ENCODE results near the gene SPPL2C.
A peak's percentile ranks its signal among the peaks of the same experiment; 100 is the strongest.
"Not testable (repeated sequence)": the region's sequence is repeated elsewhere in the genome, so short reads cannot be mapped to it uniquely, and the experiment has no call there.

Gene SPPL2C

GRCh38 chr17:45851464-45851863 is 6.8 kb downstream of the SPPL2C start:
- no peak for DNase-seq

DNA sequence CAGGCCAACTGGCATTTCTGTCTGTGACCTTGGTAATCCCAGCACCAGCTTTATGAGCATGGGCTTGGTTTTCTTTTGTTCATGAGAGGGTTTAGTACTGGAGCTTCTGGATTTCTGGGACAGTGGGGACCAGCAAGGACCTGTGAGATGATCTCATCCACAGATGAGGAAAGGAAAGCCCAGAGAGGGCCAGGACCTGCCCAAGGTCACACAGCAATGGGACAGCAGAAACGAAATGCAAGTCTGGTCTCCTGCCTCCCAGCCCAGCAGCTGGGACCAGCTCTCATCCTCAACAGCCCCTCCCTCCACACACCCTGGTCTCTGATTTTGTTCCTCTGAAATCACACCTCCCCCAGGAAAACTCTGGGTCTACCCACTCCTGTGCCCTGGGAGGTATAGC is 7.2 kb downstream of the SPPL2C start:
- no peak for DNase-seq

- peak; percentile 47 for DNase-seq
These were observed 8.0 kb downstream of the SPPL2C start for GRCh38 chr17:45852535-45853297.

DNA sequence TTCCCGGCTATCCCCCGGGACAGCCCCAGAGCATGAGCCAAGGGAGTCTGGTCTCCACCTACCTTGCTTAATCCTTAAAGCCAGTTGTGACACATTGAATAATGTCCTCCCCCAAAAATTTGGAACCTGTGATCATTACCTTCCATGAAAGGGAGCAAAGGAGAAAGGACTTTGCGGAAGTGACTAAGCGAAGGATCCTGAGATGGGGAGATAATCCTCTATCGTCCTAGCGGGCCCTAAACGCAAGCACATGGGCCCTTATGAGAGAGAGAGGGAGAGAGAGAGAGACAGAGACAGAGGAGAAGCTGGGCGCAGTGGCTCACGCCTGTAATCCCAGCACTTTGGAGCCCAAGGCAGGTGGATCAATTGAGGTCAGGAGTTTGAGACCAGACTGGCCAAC is 9.5 kb downstream of the SPPL2C start:
- no peak for DNase-seq

DNA sequence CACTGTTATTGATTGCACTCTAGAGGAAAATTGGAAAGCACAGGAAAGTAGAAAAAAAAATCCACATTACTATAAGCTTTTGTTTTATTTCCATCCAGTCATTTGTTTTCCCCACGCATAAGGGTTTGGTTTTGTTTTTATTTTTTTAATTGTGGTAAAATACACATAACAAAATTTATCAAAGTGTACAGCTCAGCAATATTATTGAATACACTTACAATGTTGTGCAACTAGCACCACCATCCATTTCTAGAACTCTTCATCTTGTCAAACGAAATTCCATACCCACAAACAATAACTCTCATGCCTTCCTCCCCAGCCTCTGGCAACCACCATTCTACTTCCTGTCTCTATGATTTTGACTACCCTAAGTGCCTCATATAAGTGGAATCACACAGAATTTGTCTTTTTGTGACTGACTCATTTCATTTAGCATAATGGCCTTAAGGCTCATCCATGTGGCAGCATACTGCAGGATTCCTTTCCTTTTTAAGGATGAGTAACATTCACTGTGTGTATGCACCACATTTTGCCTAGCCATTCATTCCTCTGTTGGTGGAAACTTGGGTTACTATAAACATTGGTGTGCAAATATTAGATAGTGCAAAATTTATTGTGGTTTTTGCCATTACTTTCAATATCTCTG is 11.1 kb downstream of the SPPL2C start:
- no peak for DNase-seq

- DNase-seq, result no peak
These were observed 13.5 kb downstream of the SPPL2C start for GRCh38 chr17:45857977-45858708.

DNA sequence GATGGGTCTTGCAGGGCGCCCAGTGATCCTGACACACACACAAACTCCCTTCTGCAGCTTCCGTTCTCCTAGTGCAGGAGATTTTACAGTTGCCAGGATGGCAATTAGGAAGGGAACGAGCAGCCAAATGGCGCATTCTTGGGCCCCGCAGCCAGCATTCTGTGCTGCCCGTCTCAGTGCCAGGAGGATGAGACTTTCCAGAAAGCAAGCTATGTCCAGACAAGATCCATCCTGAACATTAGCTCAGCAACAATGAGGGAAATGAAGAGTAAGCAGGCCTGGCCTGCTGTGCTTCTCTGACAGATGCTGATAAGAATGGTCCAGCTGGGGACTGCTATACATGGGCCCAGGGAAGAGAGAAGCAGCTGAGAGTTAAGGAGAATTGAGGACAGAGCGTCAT is 16.5 kb downstream of the SPPL2C start:
- DNase-seq, result no peak

- DNase-seq, result not testable (repeated sequence)
These were observed 17.4 kb downstream of the SPPL2C start for GRCh38 chr17:45862127-45862526.

DNA sequence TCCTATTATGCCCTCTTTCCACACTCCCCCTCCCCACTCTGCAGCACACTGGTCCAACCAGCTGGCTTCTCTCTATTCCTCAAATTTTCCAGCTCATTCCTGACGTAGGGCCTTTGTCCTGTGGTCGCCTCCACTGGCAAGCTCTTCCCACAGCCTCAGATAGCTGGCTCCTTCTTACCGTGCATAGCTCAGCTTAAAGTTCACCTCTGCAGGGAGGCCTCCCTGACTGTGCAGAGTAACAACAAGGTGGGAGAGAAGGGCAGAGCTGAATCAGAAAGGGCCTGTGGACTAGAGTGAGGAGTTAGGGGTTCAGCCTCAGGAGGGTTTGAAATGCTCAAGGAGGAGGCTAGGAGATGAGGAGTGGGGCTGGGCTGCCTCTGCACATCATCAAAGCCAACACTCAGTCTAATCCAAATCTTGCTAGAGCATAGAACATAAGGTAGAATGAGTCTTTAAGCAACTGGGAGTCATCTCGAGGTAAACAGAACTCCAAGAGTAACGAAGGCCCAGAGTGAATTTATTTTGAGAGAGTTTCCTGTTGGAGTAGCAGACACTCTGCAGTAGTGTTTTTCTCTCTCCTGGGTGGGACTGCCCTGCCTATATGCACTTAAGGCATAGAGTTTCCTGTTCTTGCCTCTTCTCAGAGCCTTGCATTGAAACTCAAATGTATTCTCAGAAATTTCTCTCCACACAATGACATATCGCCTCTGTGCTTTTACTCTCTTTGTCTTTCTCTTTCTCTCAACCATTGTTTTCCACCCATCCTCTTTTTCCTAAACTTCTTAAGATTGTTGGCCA is 19.4 kb downstream of the SPPL2C start:
- DNase-seq, result no peak

DNA sequence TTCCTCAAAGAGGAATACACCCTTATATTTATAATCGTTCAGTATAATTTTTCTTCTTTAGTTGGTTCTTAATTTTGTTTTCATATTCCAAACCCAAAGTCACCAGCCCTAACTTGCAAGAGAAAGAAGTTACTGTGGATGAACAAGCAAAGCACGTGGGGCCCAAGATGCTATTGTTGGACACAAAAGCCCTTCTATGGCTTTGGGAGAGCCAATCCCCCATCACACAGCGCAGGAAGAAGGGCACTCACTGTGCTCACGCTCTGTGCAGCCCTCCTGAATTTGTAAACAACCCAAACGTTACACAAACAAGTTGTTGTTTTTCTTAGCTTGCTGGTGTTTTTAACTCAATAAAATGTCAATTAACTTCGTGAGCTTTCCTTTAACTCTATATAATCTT is 22.5 kb downstream of the SPPL2C start:
- DNase-seq, result no peak

- no peak for DNase-seq
These were observed 23.0 kb downstream of the SPPL2C start for GRCh38 chr17:45867702-45868101.

GRCh38 chr17:45868276-45868675 is 23.6 kb downstream of the SPPL2C start:
- no peak for DNase-seq

GRCh38 chr17:45869676-45870341 is 25.1 kb downstream of the SPPL2C start:
- no peak for DNase-seq

GRCh38 chr17:45870342-45870974 is 25.8 kb downstream of the SPPL2C start:
- DNase-seq, result no peak

- DNase-seq, result no peak
These were observed 27.0 kb downstream of the SPPL2C start for GRCh38 chr17:45871718-45872117.

DNA sequence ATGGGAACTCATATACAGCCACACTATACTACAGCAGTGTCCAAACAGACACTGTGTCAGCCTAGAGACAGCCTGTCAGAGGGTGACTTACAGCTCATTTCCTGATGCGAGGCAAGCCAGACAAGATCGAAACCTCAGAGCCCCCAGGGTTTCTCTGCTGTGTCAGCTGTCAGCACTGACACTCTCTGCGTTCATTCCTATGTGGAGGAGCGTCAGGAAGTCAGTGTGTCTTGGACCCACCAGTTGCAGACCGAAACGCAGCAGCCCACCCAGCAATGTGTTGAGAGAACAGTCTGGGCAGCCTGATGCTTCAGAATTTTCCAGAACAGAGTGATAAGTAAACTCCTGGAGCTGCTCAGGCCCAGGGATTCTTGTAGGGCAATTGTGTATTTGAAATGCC is 29.0 kb downstream of the SPPL2C start:
- DNase-seq, result no peak

- DNase-seq, result no peak
These were observed 29.5 kb downstream of the SPPL2C start for GRCh38 chr17:45874151-45874550.

- DNase-seq, result no peak
These were observed 31.9 kb downstream of the SPPL2C start for GRCh38 chr17:45876539-45876938.

GRCh38 chr17:45877467-45877866 is 32.8 kb downstream of the SPPL2C start:
- DNase-seq, result no peak

DNA sequence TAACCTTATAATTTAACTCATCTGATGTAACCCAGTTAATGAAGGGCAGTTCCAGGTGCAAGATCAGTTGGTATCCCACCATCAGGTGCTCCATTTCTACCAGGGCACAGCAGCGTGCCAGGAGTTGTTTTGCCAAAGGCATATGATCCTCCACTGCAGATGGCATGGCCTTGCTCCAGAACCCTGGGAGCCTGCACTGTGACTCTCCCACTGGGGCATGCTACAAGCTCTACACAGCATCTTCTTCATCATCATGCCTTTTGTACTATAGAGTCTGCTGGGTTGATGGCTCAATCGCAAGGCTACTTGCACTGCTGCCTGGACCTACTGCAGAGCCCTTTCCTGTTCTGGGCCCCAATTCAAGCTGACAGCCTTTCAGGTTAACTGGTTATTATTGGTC is 38.4 kb downstream of the SPPL2C start:
- no peak for DNase-seq

- no peak for DNase-seq
These were observed 42.2 kb downstream of the SPPL2C start for GRCh38 chr17:45886852-45887251.

DNA sequence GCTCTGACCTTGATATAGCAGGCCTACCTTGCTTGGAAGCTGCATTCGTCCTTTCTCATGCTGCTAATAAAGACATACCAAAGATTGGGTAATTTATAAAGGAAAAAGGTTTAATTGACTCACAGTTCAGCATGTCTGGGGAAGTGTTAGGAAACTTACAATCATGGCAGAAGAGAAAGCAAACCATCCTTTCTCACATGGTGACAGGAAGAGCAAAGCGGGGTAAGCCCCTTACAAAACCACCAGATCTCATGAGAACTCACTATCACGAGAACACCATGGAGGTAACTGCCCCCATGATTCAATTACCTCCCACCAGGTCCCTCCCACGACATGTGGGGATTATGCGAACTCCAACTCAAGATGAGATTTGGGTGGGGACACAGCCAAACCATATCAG is 43.7 kb downstream of the SPPL2C start:
- no peak for DNase-seq

Measured in NCI-H1105 (cell line).